Subcutaneous adipose tissue (tissue), 4 donors: ENCODE results near the gene SPAG8. TPM values are rescaled to one million over a fixed set of nuclear protein-coding genes. Genes with fewer than 3 reads are reported as not detected.

Experiments
- small RNA-seq: library from RNA; depleted of rRNA; stranded (forward); fragments of <200 nt; gene quantifications from one replicate; pipeline ENCODE3, GENCODE V24; 2016
- total RNA-seq, 4 donors: library from RNA; depleted of rRNA; stranded (reverse); fragments of >200 nt; gene quantifications; one replicate each; pipeline ENCODE4 v1.1.0, GENCODE V29; 2016

Gene SPAG8
- total RNA-seq, 4 donors from 2014 or later, result 0.33 to 1.8 (median 1.0) TPM

Small RNA genes lying within 50 kb of the gene (small RNA-seq; reads per million reads assigned to genes)
- gene HINT2, result not detected

Other genes starting within 250 kb of the SPAG8 start
- gene TESK1, start 207.0 kb downstream of the SPAG8 start, total RNA-seq, result 100 to 1,000 TPM in 1 of 4 donors, 10 to 100 TPM in 3; 32.3 to 132 (median 41.0) TPM
- 10 to 100 TPM in 1 of 4 donors, 1 to 10 TPM in 3; 1.1 to 37.6 (median 3.9) TPM for gene CD72, start 193.8 kb downstream of the SPAG8 start, total RNA-seq
- gene SIT1, start 161.3 kb downstream of the SPAG8 start, total RNA-seq, result 1 to 10 TPM in 3 of 4 donors, under 1 TPM in 1; 0.82 to 6.6 (median 4.2) TPM
- over 10,000 TPM in 2 of 4 donors, 1,000 to 10,000 TPM in 2; 5,303 to 20,573 (median 11,936) TPM for gene RMRP, start 154.2 kb downstream of the SPAG8 start, total RNA-seq
- 100 to 1,000 TPM in 2 of 4 donors, 10 to 100 TPM in 2; 60.7 to 119 (median 97.2) TPM for gene CCDC107, start 154.0 kb downstream of the SPAG8 start, total RNA-seq
- gene ARHGEF39, start 147.1 kb downstream of the SPAG8 start, total RNA-seq, result 1 to 10 TPM in 1 of 4 donors, under 1 TPM in 1, not detected in 2; 0.88 to 2.2 TPM
- not detected for gene CA9, start 138.3 kb downstream of the SPAG8 start, total RNA-seq
- 100 to 1,000 TPM in 2 of 4 donors, 10 to 100 TPM in 2; 86.2 to 269 (median 115) TPM for gene TPM2, start 122.3 kb downstream of the SPAG8 start, total RNA-seq
- gene TLN1, start 80.1 kb downstream of the SPAG8 start, total RNA-seq, result 100 to 1,000 TPM; 247 to 590 (median 461) TPM
- gene CREB3, start 79.6 kb downstream of the SPAG8 start, total RNA-seq, result 10 to 100 TPM; 33.6 to 45.4 (median 38.6) TPM
- 100 to 1,000 TPM in 1 of 4 donors, 10 to 100 TPM in 3; 33.7 to 107 (median 41.6) TPM for gene GBA2, start 63.0 kb downstream of the SPAG8 start, total RNA-seq
- 10 to 100 TPM; 11.6 to 21.7 (median 13.8) TPM for gene RGP1, start 63.0 kb downstream of the SPAG8 start, total RNA-seq
- not detected for gene MSMP, start 58.0 kb downstream of the SPAG8 start, total RNA-seq
- 10 to 100 TPM; 15.8 to 36.1 (median 24.3) TPM for gene NPR2, start 20.7 kb downstream of the SPAG8 start, total RNA-seq
- 10 to 100 TPM; 27.7 to 98.1 (median 40.4) TPM for gene HINT2, start 2.8 kb upstream of the SPAG8 start, total RNA-seq
- not detected for gene FAM221B, start 16.5 kb upstream of the SPAG8 start, total RNA-seq
- 10 to 100 TPM in 1 of 4 donors, 1 to 10 TPM in 3; 4.1 to 10.4 (median 5.4) TPM for gene TMEM8B, start 17.0 kb upstream of the SPAG8 start, total RNA-seq
- gene OR13J1, start 58.1 kb upstream of the SPAG8 start, total RNA-seq, result not detected
- 10 to 100 TPM in 3 of 4 donors, 1 to 10 TPM in 1; 9.5 to 24.4 (median 16.6) TPM for gene HRCT1, start 93.9 kb upstream of the SPAG8 start, total RNA-seq
- gene SPAAR, start 97.2 kb upstream of the SPAG8 start, total RNA-seq, result 10 to 100 TPM in 2 of 4 donors, 1 to 10 TPM in 2; 7.8 to 42.4 (median 12.8) TPM
- not detected for gene OR2S2, start 145.9 kb upstream of the SPAG8 start, total RNA-seq
- 10 to 100 TPM; 17.0 to 28.0 (median 21.2) TPM for gene RECK, start 224.7 kb upstream of the SPAG8 start, total RNA-seq